IPS DF 6.9 (cell line): ENCODE measurements around the gene FRMD4B.

Source experiments
- DNase-seq: peaks from one replicate; pipeline ENCODE4 v3.0.0-alpha.2; 2013; ENCODE audit warnings: low read depth, low spot score
- H3K27ac ChIP-seq: one replicate; pipeline ENCODE4 v1.5.1; 2013; ENCODE audit warnings: low read length, control low read depth
- H3K27me3 ChIP-seq: 2 replicates; pipeline ENCODE4 v1.6.1; 2013; ENCODE audit warnings: mild to moderate bottlenecking, low read length; ENCODE audit not compliant: control insufficient read depth, insufficient read depth
- H3K36me3 ChIP-seq: 2 replicates; pipeline ENCODE4 v1.6.1; 2013; ENCODE audit warnings: low read length; ENCODE audit not compliant: control insufficient read depth, insufficient read depth
- H3K4me1 ChIP-seq: 2 replicates; pipeline ENCODE4 v1.6.1; 2013; ENCODE audit warnings: low read length; ENCODE audit not compliant: control insufficient read depth, insufficient read depth
- H3K4me3 ChIP-seq: 2 replicates; pipeline ENCODE4 v1.5.1; 2013; ENCODE audit warnings: mild to moderate bottlenecking, low read length
- H3K9me3 ChIP-seq: 2 replicates; pipeline ENCODE4 v1.6.1; 2013; ENCODE audit warnings: low read length, inconsistent platforms; ENCODE audit not compliant: control insufficient read depth, insufficient read depth
- WGBS: extraction: QIAGEN DNeasy Blood & Tissue Kit; methylation state at CpG from one replicate; pipeline ENCODE4 v1.1.7; 2013; ENCODE audit warnings: mixed read lengths, missing lambda C conversion rate; ENCODE audit not compliant: insufficient read length, insufficient coverage; 5-methylcytosine and 5-hydroxymethylcytosine counted together

The FRMD4B gene

DNA sequence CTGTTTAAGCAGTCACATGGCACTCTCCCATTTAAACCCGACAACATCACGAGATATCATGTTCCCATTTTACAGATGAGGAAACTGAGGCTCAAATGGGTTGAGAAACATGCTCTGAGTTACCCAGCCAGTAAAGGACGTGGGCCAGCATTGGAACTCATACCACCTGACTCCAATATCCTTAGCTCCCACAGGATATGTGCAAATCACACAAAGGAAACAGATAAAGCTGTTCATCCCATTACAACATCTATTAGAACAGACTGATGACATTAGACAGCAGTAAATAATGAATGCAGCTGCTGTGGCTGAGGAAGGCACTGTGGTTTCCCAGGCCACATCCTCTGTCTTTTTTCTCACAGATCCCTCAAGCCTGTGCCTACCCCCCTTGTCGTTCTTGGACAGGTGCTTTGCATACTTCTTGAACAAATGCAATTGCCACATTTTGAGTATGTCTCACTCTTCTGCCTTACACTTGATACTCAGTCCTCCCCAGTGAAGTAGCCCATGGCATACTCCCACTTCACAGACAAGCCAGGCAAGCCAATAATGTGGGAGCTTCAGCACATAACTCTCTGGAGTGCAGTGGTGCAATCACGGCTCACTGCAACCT, 17.7 kb downstream of the FRMD4B start:
- no peak overlapping the region for H3K4me3 ChIP-seq
- H3K4me1 ChIP-seq = no peaks in the 10 kb centered on the region
- no peaks in the 10 kb centered on the region for H3K27me3 ChIP-seq
- no peak for DNase-seq
- H3K27ac ChIP-seq = no peak overlapping the region
- H3K9me3 ChIP-seq = no peaks in the 10 kb centered on the region
- H3K36me3 ChIP-seq = no peaks in the 10 kb centered on the region
- no CpG with 5 or more reads among the region's 5 CpGs for WGBS

DNA sequence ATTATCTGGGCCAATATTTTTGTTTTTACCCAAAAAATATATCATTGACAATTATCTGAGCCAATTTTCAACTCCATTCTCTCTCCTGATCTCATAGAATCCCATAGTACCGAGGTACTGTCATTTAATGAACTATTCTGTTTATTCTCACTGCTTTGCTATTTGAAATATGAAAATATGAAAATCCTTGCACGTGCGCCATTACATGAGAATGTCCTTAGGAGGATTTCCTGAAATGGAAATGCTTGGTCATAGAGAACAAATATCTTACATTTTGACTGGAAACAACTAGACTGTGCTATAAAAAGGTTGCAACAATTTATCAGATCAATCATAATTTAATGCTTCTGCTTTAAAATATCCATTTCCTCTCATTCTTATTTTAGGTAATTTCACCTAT, 18.3 kb downstream of the FRMD4B start:
- no peaks in the 10 kb centered on the region for H3K27me3 ChIP-seq
- no peak overlapping the region for H3K4me3 ChIP-seq
- DNase-seq = no peak
- H3K9me3 ChIP-seq = no peaks in the 10 kb centered on the region
- no CpG with 5 or more reads among the region's 3 CpGs for WGBS
- H3K27ac ChIP-seq = no peak overlapping the region
- H3K36me3 ChIP-seq = no peaks in the 10 kb centered on the region
- H3K4me1 ChIP-seq = no peaks in the 10 kb centered on the region

DNA sequence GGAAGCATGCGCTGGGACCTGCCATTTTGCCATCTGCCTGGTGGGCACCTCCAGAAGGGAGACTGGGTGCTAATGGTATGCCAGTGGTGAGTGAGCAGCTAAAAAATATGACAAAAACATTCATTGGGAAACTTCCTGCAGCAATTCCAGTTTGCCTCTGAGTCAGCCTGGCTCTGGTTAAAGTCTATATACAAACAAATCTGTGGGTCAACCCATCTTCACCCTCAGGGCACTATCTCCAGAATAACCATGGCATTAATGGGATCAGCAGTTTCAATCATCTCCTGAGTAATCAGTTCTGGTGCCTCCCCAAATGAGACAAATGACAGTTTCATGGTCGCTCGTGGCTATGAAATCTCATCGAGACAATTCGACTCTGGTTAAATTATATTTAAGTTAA, 21.5 kb downstream of the FRMD4B start:
- Histone ChIP-seq H3K4me1 (no peaks in the 10 kb centered on the region), H3K27me3 (no peaks in the 10 kb centered on the region), H3K9me3 (no peaks in the 10 kb centered on the region), H3K36me3 (no peaks in the 10 kb centered on the region), H3K27ac (no peak overlapping the region), H3K4me3 (no peak overlapping the region)
- no peak for DNase-seq
- no CpG with 5 or more reads among the region's 5 CpGs for whole genome bisulfite sequencing

DNA sequence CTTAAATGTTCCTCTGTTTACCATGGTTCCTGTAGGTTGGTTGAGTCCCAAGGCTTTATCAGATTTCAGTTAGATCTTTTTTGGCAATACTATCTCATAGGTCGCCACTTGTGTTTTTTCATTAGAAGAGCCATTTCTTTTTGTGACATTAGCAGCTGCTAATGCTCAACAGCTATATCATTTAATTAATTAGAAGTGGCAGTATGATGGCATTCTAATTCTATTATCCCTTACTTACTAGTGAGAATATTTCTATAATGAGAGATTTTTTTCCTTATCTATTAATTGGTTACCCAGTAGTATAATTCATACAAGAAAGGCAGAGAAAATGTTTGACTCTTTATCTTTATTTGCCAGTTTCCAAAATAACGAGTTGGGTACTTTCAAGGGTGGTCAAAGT, 25.2 kb downstream of the FRMD4B start:
- no CpG with 5 or more reads among the region's 2 CpGs for WGBS
- Histone ChIP-seq H3K36me3 (no peaks in the 10 kb centered on the region), H3K9me3 (no peaks in the 10 kb centered on the region), H3K27me3 (no peaks in the 10 kb centered on the region), H3K4me3 (no peak overlapping the region), H3K27ac (no peak overlapping the region), H3K4me1 (no peaks in the 10 kb centered on the region)
- DNase-seq = no peak

DNA sequence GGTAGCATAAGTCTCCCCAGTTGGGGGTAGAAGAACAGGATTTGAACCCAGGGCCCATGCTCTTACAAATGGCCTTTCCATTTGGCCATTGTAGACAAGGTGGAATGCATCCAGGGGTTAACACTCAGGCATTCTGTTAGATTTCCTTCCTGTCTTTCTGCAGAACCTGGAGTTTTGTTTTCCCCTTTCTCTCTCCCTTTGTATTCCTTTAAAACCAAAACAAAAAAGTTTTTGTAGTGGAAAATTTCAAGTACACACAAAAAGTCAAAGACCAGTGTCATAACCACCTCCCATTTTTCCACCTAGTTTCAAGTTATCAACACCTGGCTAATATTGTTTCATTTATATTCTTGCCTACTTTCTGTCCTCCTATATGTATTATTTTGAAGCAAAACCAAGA, 26.0 kb downstream of the FRMD4B start:
- no peak overlapping the region for H3K27ac ChIP-seq
- no peak overlapping the region for H3K4me3 ChIP-seq
- H3K4me1 ChIP-seq = no peaks in the 10 kb centered on the region
- no peaks in the 10 kb centered on the region for H3K27me3 ChIP-seq
- DNase-seq = no peak
- no peaks in the 10 kb centered on the region for H3K9me3 ChIP-seq
- no peaks in the 10 kb centered on the region for H3K36me3 ChIP-seq

DNA sequence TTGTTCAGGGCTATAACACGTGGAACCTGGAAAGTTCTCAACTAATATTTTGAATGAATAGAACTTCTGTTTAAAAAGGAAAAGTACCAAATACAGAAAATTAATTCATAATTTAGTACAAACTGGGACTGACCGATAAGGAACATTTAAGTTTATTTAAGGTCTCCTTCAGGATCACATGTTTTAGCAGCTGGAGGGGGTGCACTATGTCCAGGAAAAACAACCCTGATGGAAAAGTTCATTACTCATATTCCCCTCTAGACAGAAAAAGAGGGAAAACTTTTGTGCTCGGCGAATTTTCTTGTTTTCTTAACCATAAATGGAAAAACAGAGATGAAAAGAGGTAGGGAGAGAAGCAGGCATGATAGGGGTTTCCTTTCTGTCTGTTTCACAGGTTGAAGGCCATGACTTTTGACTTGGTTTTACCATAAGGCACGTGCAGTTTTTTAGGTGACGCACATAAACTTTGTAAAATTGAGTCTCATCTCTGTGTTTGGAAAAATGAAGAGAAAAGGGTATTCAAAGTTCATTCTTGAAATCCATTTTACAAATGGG, 26.5 kb downstream of the FRMD4B start:
- no CpG with 5 or more reads among the region's 6 CpGs for WGBS
- Histone ChIP-seq H3K36me3 (no peaks in the 10 kb centered on the region), H3K27me3 (no peaks in the 10 kb centered on the region), H3K9me3 (no peaks in the 10 kb centered on the region), H3K4me1 (no peaks in the 10 kb centered on the region), H3K27ac (no peak overlapping the region), H3K4me3 (no peak overlapping the region)
- no peak for DNase-seq

DNA sequence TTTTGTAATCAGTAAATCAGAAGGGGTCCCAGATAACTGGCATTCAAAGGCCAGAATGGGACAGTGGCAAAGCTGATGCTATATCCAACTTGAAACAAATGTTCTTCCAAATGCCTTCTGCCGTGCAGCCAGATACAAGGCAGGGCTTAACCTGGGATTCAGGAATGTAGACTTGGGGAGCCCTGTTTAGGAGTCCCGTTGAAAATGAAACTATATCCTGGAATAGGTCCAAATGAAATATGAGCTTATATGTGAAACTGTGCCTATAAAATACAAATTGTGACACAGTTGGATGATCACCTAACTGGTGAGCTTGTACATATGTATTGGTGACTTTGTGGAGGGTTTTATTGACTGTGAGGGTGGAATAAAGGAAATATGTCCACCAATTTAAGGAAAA, 28.7 kb downstream of the FRMD4B start:
- Histone ChIP-seq H3K4me3 (no peak overlapping the region), H3K36me3 (no peaks in the 10 kb centered on the region), H3K4me1 (no peaks in the 10 kb centered on the region), H3K27me3 (no peaks in the 10 kb centered on the region), H3K27ac (no peak overlapping the region), H3K9me3 (no peaks in the 10 kb centered on the region)
- no CpG with 5 or more reads among the region's 2 CpGs for WGBS
- no peak for DNase-seq

DNA sequence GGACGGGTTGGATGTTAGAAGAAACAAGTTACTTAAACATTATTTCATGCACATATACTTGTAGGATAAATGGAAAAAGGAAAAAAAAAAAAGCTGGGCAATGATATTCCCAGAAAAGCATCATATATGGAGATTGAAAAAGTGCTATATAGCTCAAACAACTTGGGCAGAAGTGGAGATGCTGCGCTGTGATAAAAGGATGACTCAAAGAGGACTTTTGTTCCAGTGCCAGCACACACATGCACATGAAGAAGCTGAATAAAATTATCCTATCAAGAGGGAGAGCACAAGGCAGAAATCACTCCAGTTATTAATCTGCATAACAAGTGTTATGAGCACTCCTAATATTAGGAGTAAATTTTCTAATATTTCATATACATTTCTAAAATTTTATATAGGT, 30.9 kb downstream of the FRMD4B start:
- Histone ChIP-seq H3K4me3 (no peak overlapping the region), H3K4me1 (no peaks in the 10 kb centered on the region), H3K27ac (no peak overlapping the region), H3K36me3 (no peaks in the 10 kb centered on the region), H3K9me3 (no peaks in the 10 kb centered on the region), H3K27me3 (no peaks in the 10 kb centered on the region)
- no CpG with 5 or more reads among the region's 2 CpGs for WGBS
- no peak for DNase-seq

DNA sequence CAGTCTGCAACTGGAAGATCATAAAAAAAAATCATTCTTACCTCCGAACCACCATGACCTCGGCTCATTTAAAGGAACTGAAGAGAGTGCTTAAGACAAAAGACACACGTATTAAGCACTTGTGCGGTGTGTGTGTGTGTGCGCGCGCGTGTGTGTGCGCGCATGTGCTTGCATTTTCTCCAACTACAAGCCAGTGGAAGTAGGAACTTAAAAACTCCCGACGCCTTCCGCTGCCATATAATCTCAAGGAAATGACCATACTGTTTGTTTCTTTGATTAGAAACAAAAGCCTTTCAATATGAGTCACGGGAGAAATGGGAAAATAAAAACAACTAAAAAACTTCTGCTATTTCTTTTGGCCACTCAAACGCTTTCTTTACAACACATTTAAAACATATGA, 32.4 kb downstream of the FRMD4B start:
- Histone ChIP-seq H3K4me1 (no peaks in the 10 kb centered on the region), H3K9me3 (no peaks in the 10 kb centered on the region), H3K4me3 (no peak overlapping the region), H3K27me3 (no peaks in the 10 kb centered on the region), H3K36me3 (no peaks in the 10 kb centered on the region), H3K27ac (no peak overlapping the region)
- no CpG with 5 or more reads among the region's 15 CpGs for WGBS
- no peak for DNase-seq

DNA sequence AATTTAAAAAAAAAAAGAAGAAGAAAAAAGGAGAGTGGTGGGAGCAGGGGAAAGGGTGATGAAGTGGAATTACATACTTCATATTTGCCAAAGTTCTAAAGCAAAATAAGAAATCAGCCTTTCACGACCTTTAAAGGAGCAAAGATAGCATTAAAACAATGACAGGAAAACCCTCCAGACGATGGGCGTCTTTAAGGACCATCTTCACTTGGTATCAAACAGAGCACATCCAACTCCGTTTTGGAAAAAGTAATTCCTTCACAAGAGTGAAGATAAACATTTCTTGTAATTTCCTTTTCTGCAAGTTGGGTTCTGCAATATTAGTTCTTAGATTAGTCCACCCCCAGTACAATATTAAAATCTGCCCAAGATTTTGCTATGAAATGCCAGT, 32.8 kb downstream of the FRMD4B start:
- no peak for DNase-seq
- WGBS = no CpG with 5 or more reads among the region's 4 CpGs
- no peak overlapping the region for H3K4me3 ChIP-seq
- no peaks in the 10 kb centered on the region for H3K36me3 ChIP-seq
- H3K27ac ChIP-seq = no peak overlapping the region
- no peaks in the 10 kb centered on the region for H3K9me3 ChIP-seq
- no peaks in the 10 kb centered on the region for H3K27me3 ChIP-seq
- no peaks in the 10 kb centered on the region for H3K4me1 ChIP-seq

DNA sequence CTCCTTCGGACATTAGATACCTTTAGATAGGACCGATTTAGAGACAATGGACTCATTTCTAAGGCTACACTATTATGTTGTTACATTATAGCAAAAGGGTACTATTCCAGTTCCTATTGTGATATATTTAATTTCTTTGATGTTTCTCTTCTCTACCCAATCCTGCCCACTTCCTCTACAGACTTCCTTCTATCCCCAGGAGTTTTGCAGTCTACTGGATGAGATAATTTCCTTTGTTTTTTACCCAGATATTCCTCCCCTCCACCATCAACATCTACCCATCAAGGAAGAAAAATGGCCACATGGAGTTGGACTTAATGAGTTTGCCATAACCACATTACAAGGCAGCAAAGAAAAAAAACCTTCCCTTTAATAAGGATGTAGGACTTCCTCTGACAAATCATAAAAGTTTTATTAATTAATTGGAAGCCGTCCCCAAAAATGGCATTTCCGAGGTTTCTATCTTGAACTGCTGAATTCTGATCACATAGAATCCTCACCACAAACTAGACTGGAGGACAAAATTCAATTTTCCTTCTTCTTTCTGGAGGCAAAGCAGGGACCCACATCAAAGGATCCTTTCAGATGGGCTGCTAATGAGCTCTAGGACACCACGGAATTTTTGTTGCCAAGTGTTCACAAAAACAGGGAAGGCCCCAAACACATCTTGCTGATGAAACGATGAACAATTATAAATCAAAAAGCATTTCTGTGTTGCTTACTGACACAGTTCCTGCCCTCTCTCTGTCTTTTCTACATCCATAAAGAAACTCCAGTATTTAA, 33.4 kb downstream of the FRMD4B start:
- Histone ChIP-seq H3K4me1 (no peaks in the 10 kb centered on the region), H3K9me3 (no peaks in the 10 kb centered on the region), H3K36me3 (no peaks in the 10 kb centered on the region), H3K27ac (no peak overlapping the region), H3K27me3 (no peaks in the 10 kb centered on the region), H3K4me3 (no peak overlapping the region)
- WGBS = no CpG with 5 or more reads among the region's 6 CpGs
- no peak for DNase-seq
